CD4-positive, alpha-beta T cell (primary cell): ENCODE results near the gene LYPLAL1. TPM values are rescaled to one million over a fixed set of nuclear protein-coding genes. Genes with fewer than 3 reads are reported as not detected.

Experiments used
- ATAC-seq: fragments of 200-7000 bp; cut with Tn5 transposase; one replicate; pipeline ENCODE4 v1.10.0; 2022; ENCODE audit warnings: mild to moderate bottlenecking; ENCODE audit not compliant: poor library complexity
- CTCF ChIA-PET: fragments of 350-600 bp; sonication (Branson Sonifier 250); formaldehyde crosslinking; loops from one replicate; lab custom pipeline; 2021; ENCODE audit warnings: antibody characterized with exemption, inconsistent platforms; lab: Charles Lee
- POLR2A ChIA-PET: fragments of 350-600 bp; sonication (Branson Sonifier 250); formaldehyde crosslinking; loops from one replicate; lab custom pipeline; 2021; ENCODE audit warnings: antibody characterized with exemption, inconsistent platforms; lab: Charles Lee
- DNase-seq, 14 experiments: peaks; one replicate each; pipeline ENCODE4 v3.0.0-alpha.2; 2013 to 2020; ENCODE audit warnings: mixed read lengths in 2 of 14
- H3K27ac ChIP-seq, 2 donors: one replicate each; pipeline versions ENCODE4 v1.5.1 to v1.7.0; 2013; ENCODE audit warnings: low read length in 2 of 2, low read depth in 1 of 2, mild to moderate bottlenecking in 1 of 2
- H3K27me3 ChIP-seq, 2 experiments: 1 replicate in 1 of 2; 2 replicates in 1 of 2; pipeline versions ENCODE4 v1.6.1 to v1.7.0; 2013; ENCODE audit warnings: low read length in 2 of 2, control low read depth in 1 of 2, mild to moderate bottlenecking in 1 of 2, moderate library complexity in 1 of 2; ENCODE audit not compliant: insufficient read depth in 2 of 2, control insufficient read depth in 1 of 2
- H3K36me3 ChIP-seq: one replicate; pipeline ENCODE4 v1.6.1; 2013; ENCODE audit warnings: low read length, control low read depth; ENCODE audit not compliant: insufficient read depth
- H3K4me1 ChIP-seq: one replicate; pipeline ENCODE4 v1.6.1; 2013; ENCODE audit warnings: low read length, control low read depth; ENCODE audit not compliant: insufficient read depth
- H3K4me3 ChIP-seq: one replicate; pipeline ENCODE4 v1.5.1; 2013; ENCODE audit warnings: mild to moderate bottlenecking, low read length, moderate library complexity
- H3K9me3 ChIP-seq, 2 experiments: 1 replicate in 1 of 2; 2 replicates in 1 of 2; pipeline versions ENCODE4 v1.6.1 to v1.7.0; 2013; ENCODE audit warnings: low read length in 2 of 2, mild to moderate bottlenecking in 2 of 2, control low read depth in 1 of 2, moderate library complexity in 1 of 2; ENCODE audit not compliant: control insufficient read depth in 1 of 2, insufficient read depth in 1 of 2
- H3K27ac Mint-ChIP-seq: one replicate; pipeline ENCODE4 v1.8.0; 2020; ENCODE audit warnings: mixed read lengths
- H3K27me3 Mint-ChIP-seq: one replicate; pipeline ENCODE4 v1.8.0; 2021; ENCODE audit warnings: mixed read lengths
- H3K36me3 Mint-ChIP-seq: one replicate; pipeline ENCODE4 v1.8.0; 2021; ENCODE audit warnings: low read depth, mixed read lengths
- H3K4me1 Mint-ChIP-seq: one replicate; pipeline ENCODE4 v1.8.0; 2021; ENCODE audit warnings: low read depth, mixed read lengths
- H3K4me3 Mint-ChIP-seq: one replicate; pipeline ENCODE4 v1.8.0; 2020; ENCODE audit warnings: mild to moderate bottlenecking, mixed read lengths
- H3K9me3 Mint-ChIP-seq: one replicate; pipeline ENCODE4 v1.8.0; 2020; ENCODE audit warnings: mixed read lengths
- CTCF ChIP-seq: fragments of 200-600 bp; IDR thresholded peaks from one replicate; pipeline ENCODE4 v1.8.0; 2022; ENCODE audit warnings: antibody characterized with exemption, mild to moderate bottlenecking
- intact Hi-C, 2 experiments: fragments of 100-400 bp; cut with DNase I in 1 of 2; cut with micrococcal nuclease in 1 of 2; formaldehyde crosslinking; loops; one replicate each; pipeline versions ENCODE4 v1.15.1 to v1.9.0; 2023 to 2025; cut with DNase I, micrococcal nuclease
- total RNA-seq, 174 experiments: library from RNA in 2 of 174; stranded (reverse) in 2 of 174; gene quantifications; one replicate each; pipeline ENCODE4 v1.2.3 and lab custom pipeline; 2021 to 2026

The LYPLAL1 gene
- total RNA-seq, 2 experiments from 2014 or later, result 8.2 to 10.0 TPM

DNA sequence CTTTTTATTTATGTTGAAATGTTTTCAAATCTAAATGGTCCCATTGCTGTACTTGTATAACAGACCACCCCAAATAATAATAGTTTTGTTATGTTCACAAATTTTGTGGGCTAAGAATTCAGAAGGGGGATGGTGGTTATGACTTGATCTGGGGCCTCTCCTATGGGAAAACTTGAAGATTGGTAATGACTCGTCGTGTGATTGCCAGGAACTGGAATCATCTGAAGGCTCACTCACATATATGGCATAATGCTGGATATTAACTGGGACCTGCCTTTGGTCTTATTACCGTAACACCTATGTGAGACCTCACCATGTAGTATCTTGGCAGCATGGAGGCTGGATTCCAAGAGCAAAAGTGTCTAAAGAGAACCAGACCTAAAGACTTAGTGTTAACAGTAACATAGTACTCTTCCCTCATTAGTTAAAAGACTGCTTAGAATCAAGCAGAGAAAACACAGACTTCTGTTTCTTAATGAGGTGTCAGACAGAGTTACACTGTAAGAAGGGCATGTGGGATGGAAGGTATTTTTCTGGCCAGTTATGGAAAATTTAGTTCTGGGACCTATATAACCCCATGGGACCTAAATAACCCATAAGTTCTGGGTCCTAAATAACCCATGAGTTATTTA is 11.9 kb downstream of the LYPLAL1 start:
- H3K27ac Mint-ChIP-seq, result no peak overlapping the region
- no peaks in the 10 kb centered on the region for H3K9me3 Mint-ChIP-seq
- POLR2A ChIA-PET, result no interaction called here
- no peaks in the 10 kb centered on the region for H3K27me3 ChIP-seq
- TF ChIP-seq CTCF, result no peak
- H3K9me3 ChIP-seq, result no peaks in the 10 kb centered on the region
- no peaks in the 10 kb centered on the region for H3K27me3 Mint-ChIP-seq
- H3K4me1 ChIP-seq, result no peaks in the 10 kb centered on the region
- ATAC-seq (no peak), DNase-seq (no peak)
- H3K36me3 ChIP-seq, result peaks cover under 1% of the 10 kb centered on the region
- H3K4me3 ChIP-seq, result no peak overlapping the region
- CTCF ChIA-PET, result no interaction called here
- no peak overlapping the region for H3K4me3 Mint-ChIP-seq
- peaks cover 66% of the 10 kb centered on the region for H3K4me1 Mint-ChIP-seq
- H3K36me3 Mint-ChIP-seq, result peaks cover 59% of the 10 kb centered on the region
- H3K27ac ChIP-seq, result no peak overlapping the region
- intact Hi-C loops, result no loop called here

DNA sequence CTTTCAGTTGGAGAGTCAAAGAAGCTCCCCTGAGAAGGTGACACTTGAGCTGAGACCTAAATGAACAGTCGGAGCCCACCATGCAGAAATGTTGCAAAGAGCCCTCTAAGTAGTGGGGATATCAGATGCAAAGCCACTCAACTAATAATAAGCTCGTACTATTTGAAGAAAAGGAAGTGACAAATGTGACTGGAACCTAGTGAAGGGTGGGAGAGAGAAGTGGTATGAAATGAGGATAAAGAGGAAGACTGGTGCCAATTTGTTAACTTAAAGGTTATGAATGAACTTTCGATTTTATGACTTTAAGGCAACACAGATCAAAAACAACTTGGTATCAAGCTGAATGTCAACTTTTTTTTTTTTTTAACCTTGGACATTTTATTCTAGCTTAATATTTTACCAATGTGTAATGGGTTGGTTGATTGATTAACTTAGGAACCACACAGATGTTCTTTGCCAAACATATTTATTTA is 14.7 kb downstream of the LYPLAL1 start:
- ChIA-PET CTCF (interaction anchor here (0.6 to 1.7 kb wide), 2 partner anchors 12 to 14 kb away, joined by 3 to 5 read pairs; partner anchors contain the start of gene LYPLAL1), POLR2A (interaction anchor here (2.2 kb wide), 1 partner anchor 15 kb away, joined by 9 read pairs; the partner anchor contains the start of gene LYPLAL1)
- Histone ChIP-seq H3K36me3 (no peaks in the 10 kb centered on the region), H3K9me3 (no peaks in the 10 kb centered on the region), H3K4me3 (no peak overlapping the region), H3K4me1 (no peaks in the 10 kb centered on the region), H3K27ac (no peak overlapping the region), H3K27me3 (no peaks in the 10 kb centered on the region)
- TF ChIP-seq CTCF, result no peak
- no peak overlapping the region for H3K27ac Mint-ChIP-seq
- intact Hi-C loops, result no loop called here
- peaks cover 51% of the 10 kb centered on the region for H3K36me3 Mint-ChIP-seq
- no peaks in the 10 kb centered on the region for H3K9me3 Mint-ChIP-seq
- ATAC-seq (no peak), DNase-seq (no peak)
- peaks cover 45% of the 10 kb centered on the region for H3K4me1 Mint-ChIP-seq
- no peaks in the 10 kb centered on the region for H3K27me3 Mint-ChIP-seq
- no peak overlapping the region for H3K4me3 Mint-ChIP-seq

GRCh38 chr1:219189021-219189824 is 15.5 kb downstream of the LYPLAL1 start:
- no peak for TF ChIP-seq CTCF
- H3K36me3 ChIP-seq, result no peaks in the 10 kb centered on the region
- no peaks in the 10 kb centered on the region for H3K27me3 ChIP-seq
- Mint-ChIP-seq H3K4me3 (no peak overlapping the region), H3K4me1 (peaks cover 36% of the 10 kb centered on the region), H3K36me3 (peaks cover 48% of the 10 kb centered on the region), H3K9me3 (no peaks in the 10 kb centered on the region), H3K27ac (no peak overlapping the region), H3K27me3 (no peaks in the 10 kb centered on the region)
- no peaks in the 10 kb centered on the region for H3K4me1 ChIP-seq
- H3K9me3 ChIP-seq, result no peaks in the 10 kb centered on the region
- ATAC-seq, result no peak
- no peak for DNase-seq
- H3K4me3 ChIP-seq, result no peak overlapping the region
- ChIA-PET CTCF (interaction anchor here (1.7 kb wide), 1 partner anchor 15 kb away, joined by 5 read pairs; the partner anchor contains the start of gene LYPLAL1), POLR2A (interaction anchor here (2.2 kb wide), 1 partner anchor 16 kb away, joined by 9 read pairs; the partner anchor contains the start of gene LYPLAL1)
- intact Hi-C loops, result no loop called here
- H3K27ac ChIP-seq, result no peak overlapping the region
